ENCODE data around the gene MYO1D.

MYO1D gene

GRCh38 chr17:32444301-32445073, 432.4 kb downstream of the MYO1D start, which contains the start of gene PSMD11:
PSMD11 (plus strand) TSS chr17:32444510; CDS start chr17:32444524, 14 bp downstream.
- peak; percentile 99 for DNase-seq

GRCh38 chr17:32443827-32444300, 433.1 kb downstream of the MYO1D start:
- no peak for DNase-seq
